Activated naive CD8-positive, alpha-beta T cell treated with anti-CD3 and anti-CD28 coated beads for 36 hours (primary cell): ENCODE results near the gene SLC6A5. TPM values are rescaled to one million over a fixed set of nuclear protein-coding genes. Genes with fewer than 3 reads are reported as not detected.

ENCODE experiments used
- DNase-seq: peaks from one replicate; pipeline ENCODE4 v3.0.0; 2021
- H3K27ac Mint-ChIP-seq: one replicate; pipeline ENCODE4 v1.8.0; 2022; ENCODE audit warnings: mild to moderate bottlenecking, moderate library complexity, mixed read lengths
- H3K27me3 Mint-ChIP-seq: one replicate; pipeline ENCODE4 v1.8.0; 2022; ENCODE audit warnings: mild to moderate bottlenecking, mixed read lengths
- H3K36me3 Mint-ChIP-seq: one replicate; pipeline ENCODE4 v1.8.0; 2021; ENCODE audit warnings: mild to moderate bottlenecking, mixed read lengths
- H3K4me1 Mint-ChIP-seq: one replicate; pipeline ENCODE4 v1.8.0; 2021; ENCODE audit warnings: mixed read lengths
- H3K4me3 Mint-ChIP-seq: one replicate; pipeline ENCODE4 v1.8.0; 2022; ENCODE audit warnings: mild to moderate bottlenecking, moderate library complexity, mixed read lengths
- H3K9me3 Mint-ChIP-seq: one replicate; pipeline ENCODE4 v1.8.0; 2022; ENCODE audit warnings: mixed read lengths
- total RNA-seq, 2 experiments: library from RNA; stranded (reverse); gene quantifications; one replicate each; pipeline ENCODE4 v1.2.3, GENCODE V29; 2021

SLC6A5 gene
- total RNA-seq, 2 experiments from 2014 or later = not detected

DNA sequence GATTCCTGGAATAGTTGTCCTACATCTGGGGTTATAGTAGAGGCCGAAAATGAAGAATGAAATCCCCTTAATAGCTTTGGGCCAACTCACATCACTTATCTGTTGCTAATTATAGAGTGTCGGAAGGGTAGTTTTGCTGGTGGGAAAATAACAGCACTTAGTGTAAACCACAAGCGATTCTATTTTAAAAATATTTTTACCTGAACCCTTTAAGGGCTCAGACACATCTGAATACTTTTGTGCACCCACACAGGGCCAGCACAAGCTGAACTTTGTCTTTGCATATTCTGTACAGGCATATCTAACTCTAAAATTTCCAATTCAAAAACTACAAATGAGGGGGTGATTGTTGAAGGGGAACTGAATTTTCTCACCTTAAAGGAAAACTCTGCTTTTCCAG, 27.6 kb downstream of the SLC6A5 start:
- H3K4me3 Mint-ChIP-seq = no peak overlapping the region
- H3K27me3 Mint-ChIP-seq = peaks cover 9% of the 10 kb centered on the region
- no peak for DNase-seq
- no peaks in the 10 kb centered on the region for H3K36me3 Mint-ChIP-seq
- no peaks in the 10 kb centered on the region for H3K9me3 Mint-ChIP-seq
- no peak overlapping the region for H3K27ac Mint-ChIP-seq
- H3K4me1 Mint-ChIP-seq = no peaks in the 10 kb centered on the region

DNA sequence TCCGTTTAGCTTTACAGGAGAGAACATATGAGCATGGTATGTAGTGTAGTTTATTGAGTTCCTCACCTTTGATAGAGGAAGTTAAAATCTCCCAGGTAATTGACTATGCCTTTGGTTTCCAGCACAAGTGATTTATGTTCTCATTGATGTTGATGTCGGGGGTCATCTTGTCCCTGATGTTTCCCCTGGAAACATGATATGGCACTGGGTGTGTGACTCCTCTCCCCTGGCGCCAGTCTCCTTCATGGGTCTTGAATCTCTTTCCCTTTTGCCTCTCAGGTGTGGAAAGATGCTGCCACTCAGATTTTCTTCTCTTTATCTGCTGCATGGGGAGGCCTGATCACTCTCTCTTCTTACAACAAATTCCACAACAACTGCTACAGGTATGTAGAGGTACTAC, 28.3 kb downstream of the SLC6A5 start:
- Mint-ChIP-seq H3K27ac (no peak overlapping the region), H3K4me3 (no peak overlapping the region), H3K4me1 (no peaks in the 10 kb centered on the region), H3K27me3 (peaks cover 9% of the 10 kb centered on the region), H3K36me3 (no peaks in the 10 kb centered on the region), H3K9me3 (no peaks in the 10 kb centered on the region)
- DNase-seq = no peak

DNA sequence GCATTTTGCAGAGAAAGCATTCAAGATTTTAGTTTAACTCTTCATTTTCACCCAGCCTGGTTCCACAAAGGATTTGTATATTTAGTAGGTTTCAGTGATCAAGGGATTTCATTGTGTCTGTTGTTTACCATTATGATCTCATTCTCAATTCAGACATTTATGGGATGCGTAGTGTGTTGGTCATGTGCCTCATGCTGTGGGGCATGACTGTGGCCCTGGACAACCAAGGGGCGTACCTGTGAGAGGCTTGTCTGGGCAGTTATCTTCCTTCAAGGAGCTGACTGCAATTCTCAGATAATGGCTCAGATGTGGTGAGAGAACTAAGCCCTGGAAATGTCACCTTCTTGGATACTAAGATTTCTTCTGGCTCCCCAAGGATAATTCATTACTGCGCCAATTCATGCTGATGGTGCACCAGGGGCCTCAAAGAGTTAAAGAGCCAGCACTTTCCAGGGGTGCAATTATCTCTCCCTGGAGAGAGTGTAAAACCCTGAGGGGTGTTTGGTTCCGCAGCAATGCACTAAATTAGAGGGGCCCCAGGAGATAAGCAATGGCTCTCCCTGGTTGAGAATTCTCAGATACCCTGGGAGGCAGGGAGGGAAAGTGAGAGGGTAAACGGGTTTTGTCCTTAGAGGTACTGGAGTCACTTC, 32.2 kb downstream of the SLC6A5 start:
- no peak for DNase-seq
- H3K27me3 Mint-ChIP-seq = peaks cover 10% of the 10 kb centered on the region
- no peaks in the 10 kb centered on the region for H3K9me3 Mint-ChIP-seq
- no peak overlapping the region for H3K27ac Mint-ChIP-seq
- H3K36me3 Mint-ChIP-seq = no peaks in the 10 kb centered on the region
- no peaks in the 10 kb centered on the region for H3K4me1 Mint-ChIP-seq
- H3K4me3 Mint-ChIP-seq = no peak overlapping the region

DNA sequence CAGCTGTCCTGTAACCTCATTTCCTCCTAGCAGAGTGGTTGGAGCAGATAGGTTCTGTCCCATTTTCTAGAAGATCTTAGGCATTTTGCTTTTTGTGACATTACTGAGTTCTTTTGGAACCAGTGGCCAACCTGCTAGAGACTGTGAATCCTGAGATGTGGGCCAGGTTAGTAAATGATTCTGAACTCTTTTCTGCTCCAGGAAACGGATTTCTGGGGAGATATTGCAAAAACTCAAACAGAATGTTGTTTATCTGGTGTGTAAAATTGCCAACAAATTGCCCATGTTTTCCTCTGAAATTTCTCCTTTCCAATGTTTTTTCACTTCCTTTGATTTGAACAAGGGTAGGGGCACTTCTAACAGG, 32.7 kb downstream of the SLC6A5 start:
- no peaks in the 10 kb centered on the region for H3K9me3 Mint-ChIP-seq
- H3K4me3 Mint-ChIP-seq = no peak overlapping the region
- no peaks in the 10 kb centered on the region for H3K4me1 Mint-ChIP-seq
- peaks cover 14% of the 10 kb centered on the region for H3K27me3 Mint-ChIP-seq
- no peak overlapping the region for H3K27ac Mint-ChIP-seq
- H3K36me3 Mint-ChIP-seq = no peaks in the 10 kb centered on the region
- no peak for DNase-seq

DNA sequence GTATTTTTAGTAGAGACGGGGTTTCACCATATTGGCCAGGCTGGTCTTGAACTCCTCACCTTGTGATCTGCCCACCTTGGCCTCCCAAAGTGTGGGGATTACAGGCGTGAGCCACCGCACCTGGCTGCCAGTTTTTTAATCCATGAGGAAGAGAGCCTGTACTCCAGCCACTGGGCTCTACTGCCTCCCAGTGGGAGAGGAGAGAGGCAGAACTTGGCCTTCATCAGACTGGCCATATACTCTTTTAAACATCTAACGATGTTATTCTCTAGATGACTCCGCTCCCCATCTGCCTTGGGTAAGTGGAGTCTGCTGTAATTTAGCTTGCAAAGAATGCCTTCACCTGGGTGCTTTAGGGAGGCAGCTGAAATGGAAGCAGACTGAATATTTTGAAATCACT, 34.6 kb downstream of the SLC6A5 start:
- Mint-ChIP-seq H3K36me3 (no peaks in the 10 kb centered on the region), H3K27ac (no peak overlapping the region), H3K27me3 (peaks cover 14% of the 10 kb centered on the region), H3K4me1 (no peaks in the 10 kb centered on the region), H3K9me3 (no peaks in the 10 kb centered on the region), H3K4me3 (no peak overlapping the region)
- no peak for DNase-seq

DNA sequence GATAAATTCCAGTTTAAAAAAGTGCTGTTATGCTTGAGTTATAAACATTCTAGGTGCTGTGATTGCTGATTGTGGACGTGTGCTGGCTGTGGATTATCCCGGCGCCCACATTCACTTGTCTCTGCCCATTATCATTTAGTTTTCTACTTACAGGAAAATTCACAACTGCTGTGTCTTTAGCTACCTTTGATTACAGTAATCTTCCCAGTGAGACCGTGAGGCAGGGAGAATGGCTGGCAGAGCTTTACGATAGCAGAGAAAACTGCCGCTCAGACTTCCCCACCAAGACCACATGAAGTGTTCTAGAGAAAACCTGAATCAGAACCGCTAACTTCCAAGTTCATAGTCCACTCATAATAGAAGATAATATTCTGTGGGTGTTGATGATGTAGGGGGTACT, 35.4 kb downstream of the SLC6A5 start:
- Mint-ChIP-seq H3K27me3 (peaks cover 12% of the 10 kb centered on the region), H3K27ac (no peak overlapping the region), H3K9me3 (no peaks in the 10 kb centered on the region), H3K4me3 (no peak overlapping the region), H3K4me1 (no peaks in the 10 kb centered on the region), H3K36me3 (no peaks in the 10 kb centered on the region)
- no peak for DNase-seq

DNA sequence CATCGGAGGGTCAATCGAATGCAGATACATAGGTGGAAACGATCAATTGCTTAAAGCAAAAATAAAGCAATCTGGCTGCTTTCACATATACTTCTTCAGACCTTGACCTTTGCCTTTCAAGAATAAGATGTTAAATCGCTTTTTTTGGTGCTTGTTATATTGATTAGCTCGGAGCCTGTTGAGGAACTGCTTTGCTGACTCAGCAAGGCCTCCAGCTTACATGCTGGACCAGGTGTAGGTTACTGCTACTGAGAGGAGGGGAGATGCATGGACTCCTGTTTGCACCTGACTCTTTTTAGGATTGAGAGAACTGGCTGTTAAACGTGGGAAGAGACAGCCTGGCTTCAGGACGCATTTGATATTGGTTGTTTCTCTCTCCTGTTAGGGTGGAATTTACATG, 38.7 kb downstream of the SLC6A5 start:
- no peak for DNase-seq
- H3K36me3 Mint-ChIP-seq = no peaks in the 10 kb centered on the region
- H3K9me3 Mint-ChIP-seq = no peaks in the 10 kb centered on the region
- H3K4me3 Mint-ChIP-seq = no peak overlapping the region
- no peak overlapping the region for H3K27ac Mint-ChIP-seq
- peaks cover 12% of the 10 kb centered on the region for H3K27me3 Mint-ChIP-seq
- H3K4me1 Mint-ChIP-seq = no peaks in the 10 kb centered on the region

DNA sequence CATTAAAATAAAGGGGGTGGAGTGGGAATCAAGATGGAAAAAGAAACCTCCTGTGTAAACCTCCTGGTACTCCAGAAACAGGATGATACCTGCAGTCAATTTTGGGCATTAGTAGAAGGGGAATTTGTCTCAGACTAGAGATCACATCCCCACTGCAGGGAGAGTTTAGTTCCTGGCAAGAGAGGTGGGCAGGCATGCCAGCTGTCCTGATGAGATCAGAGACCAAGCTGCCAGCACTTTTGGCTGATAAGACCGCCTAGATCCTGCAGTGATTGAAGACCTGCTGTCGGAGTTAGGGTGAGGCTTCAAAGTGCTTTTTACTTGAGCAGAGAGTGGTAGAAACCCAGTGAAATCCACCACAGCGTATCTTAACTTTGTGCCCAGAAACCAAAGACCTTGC, 40.3 kb downstream of the SLC6A5 start:
- Mint-ChIP-seq H3K4me1 (no peaks in the 10 kb centered on the region), H3K27me3 (peaks cover 12% of the 10 kb centered on the region), H3K36me3 (no peaks in the 10 kb centered on the region), H3K4me3 (no peak overlapping the region), H3K27ac (no peak overlapping the region), H3K9me3 (no peaks in the 10 kb centered on the region)
- no peak for DNase-seq

DNA sequence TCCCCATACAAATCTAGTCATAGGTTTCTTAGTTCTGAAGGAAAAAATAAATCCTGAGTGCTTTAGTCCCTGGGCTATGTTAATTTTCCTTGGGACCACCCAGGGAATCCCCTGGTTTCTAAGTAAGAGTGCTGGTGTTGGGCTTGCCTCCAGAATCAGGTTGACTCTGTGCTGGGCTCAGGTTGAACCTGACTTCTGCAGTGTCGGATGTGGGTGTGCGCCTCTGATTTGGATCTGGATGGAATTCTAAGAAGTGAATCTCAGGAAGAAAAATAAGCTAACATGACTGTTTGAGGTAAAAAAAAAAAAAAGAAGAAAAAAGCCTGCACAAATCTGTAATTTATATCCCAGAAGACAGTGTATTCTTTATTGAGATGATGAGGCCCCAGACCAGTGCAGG, 41.0 kb downstream of the SLC6A5 start:
- Mint-ChIP-seq H3K27ac (no peak overlapping the region), H3K27me3 (peaks cover 12% of the 10 kb centered on the region), H3K4me1 (no peaks in the 10 kb centered on the region), H3K4me3 (no peak overlapping the region), H3K9me3 (no peaks in the 10 kb centered on the region), H3K36me3 (no peaks in the 10 kb centered on the region)
- DNase-seq = no peak

DNA sequence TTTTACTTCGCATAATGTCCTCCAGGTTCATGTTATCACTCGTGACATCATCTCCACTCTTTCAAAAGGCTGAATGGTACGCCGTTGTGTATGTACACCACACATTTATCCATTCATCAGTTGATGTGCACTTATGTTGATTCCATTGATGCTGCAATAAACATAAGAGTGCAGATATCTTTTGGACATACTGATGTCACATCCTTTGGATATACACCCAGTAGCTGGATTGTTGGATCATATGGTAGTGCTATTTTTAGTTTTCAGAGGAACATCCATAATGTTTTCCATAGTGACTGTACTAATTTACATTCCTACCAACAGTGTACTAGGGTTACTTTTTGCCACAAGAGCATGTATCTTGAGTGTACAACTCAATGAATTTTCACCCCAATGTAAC, 45.0 kb downstream of the SLC6A5 start:
- H3K4me1 Mint-ChIP-seq = no peaks in the 10 kb centered on the region
- H3K4me3 Mint-ChIP-seq = no peak overlapping the region
- H3K36me3 Mint-ChIP-seq = no peaks in the 10 kb centered on the region
- H3K27ac Mint-ChIP-seq = no peak overlapping the region
- peaks cover 3% of the 10 kb centered on the region for H3K27me3 Mint-ChIP-seq
- no peak for DNase-seq
- H3K9me3 Mint-ChIP-seq = no peaks in the 10 kb centered on the region

DNA sequence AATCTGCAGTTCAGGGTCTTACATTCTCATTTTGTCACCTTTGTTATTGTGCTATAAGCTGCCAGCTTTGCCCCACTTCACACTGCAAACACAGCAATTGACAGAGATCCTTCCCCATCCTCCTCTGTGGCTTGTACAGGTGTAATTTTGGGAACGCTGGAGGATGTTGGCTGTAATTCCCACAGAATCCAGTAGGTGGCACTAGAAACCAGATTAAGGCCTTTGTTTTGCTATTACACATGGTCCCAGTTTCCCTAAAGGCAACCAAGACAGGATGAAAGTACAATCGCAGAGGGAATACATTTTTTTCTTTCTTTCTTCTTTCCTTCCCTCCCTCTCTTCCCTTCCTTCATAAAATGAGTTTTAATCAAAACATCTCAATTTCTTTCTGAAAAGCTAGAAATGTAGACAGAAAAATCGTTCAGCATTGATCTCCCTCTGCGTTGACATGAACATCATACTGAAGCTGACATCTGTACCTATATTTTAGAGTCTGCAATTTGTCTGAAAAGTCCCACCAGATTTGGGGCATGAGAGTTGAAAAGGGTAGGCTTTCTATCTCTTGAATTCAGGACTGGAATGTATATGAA, 48.7 kb downstream of the SLC6A5 start:
- no peaks in the 10 kb centered on the region for H3K4me1 Mint-ChIP-seq
- no peaks in the 10 kb centered on the region for H3K36me3 Mint-ChIP-seq
- H3K27me3 Mint-ChIP-seq = no peaks in the 10 kb centered on the region
- H3K4me3 Mint-ChIP-seq = no peak overlapping the region
- H3K27ac Mint-ChIP-seq = no peak overlapping the region
- DNase-seq = no peak
- H3K9me3 Mint-ChIP-seq = no peaks in the 10 kb centered on the region

DNA sequence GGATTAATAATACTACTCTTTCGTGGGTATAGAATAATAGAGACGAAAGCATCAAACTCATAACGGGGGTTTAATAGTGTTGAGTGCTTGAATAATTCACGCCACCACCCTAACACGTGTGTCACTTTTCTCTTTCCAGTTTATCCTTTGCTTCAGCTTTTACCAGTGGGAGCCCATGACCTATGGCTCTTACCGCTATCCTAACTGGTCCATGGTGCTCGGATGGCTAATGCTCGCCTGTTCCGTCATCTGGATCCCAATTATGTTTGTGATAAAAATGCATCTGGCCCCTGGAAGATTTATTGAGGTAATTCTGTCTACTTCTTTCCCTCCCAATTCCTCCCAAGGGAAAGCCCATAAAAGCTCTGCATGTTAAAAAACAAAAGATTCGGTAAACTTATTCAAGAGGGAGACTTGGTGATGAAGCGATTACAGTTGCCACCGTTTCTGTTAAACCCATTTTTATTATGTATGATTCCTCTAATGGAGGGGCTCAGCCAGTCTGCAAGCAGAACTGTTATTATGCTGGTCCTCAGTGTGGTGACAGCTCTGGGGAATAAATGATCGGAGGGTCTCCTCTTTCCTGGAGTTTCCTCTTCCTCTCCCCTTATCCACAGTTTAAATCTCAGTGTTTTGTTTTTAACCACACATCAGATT, 52.9 kb downstream of the SLC6A5 start:
- Mint-ChIP-seq H3K27me3 (peaks cover 12% of the 10 kb centered on the region), H3K4me1 (no peaks in the 10 kb centered on the region), H3K4me3 (no peak overlapping the region), H3K36me3 (no peaks in the 10 kb centered on the region), H3K9me3 (no peaks in the 10 kb centered on the region), H3K27ac (no peak overlapping the region)
- DNase-seq = no peak

DNA sequence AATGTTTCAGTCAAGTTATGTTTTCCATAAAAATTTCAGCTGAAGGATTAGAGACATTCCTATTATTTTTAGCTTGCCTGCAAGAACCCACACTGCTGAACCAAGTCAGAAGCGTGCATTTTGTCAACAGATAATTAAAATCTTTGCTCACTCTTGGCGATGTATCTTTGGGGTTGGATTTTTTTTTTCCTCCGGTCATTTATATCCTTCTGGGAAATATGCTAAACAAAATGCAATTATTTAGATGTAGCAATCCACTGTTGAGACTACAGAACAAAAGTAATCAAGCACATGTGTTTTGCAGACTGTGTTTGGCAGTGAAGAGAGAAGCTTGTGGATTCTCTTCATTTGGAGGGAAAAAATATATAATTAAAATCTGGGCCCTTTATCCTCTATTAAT, 54.6 kb downstream of the SLC6A5 start:
- no peaks in the 10 kb centered on the region for H3K36me3 Mint-ChIP-seq
- no peaks in the 10 kb centered on the region for H3K9me3 Mint-ChIP-seq
- no peak overlapping the region for H3K27ac Mint-ChIP-seq
- H3K27me3 Mint-ChIP-seq = peaks cover 17% of the 10 kb centered on the region
- no peak for DNase-seq
- H3K4me3 Mint-ChIP-seq = no peak overlapping the region
- no peaks in the 10 kb centered on the region for H3K4me1 Mint-ChIP-seq

DNA sequence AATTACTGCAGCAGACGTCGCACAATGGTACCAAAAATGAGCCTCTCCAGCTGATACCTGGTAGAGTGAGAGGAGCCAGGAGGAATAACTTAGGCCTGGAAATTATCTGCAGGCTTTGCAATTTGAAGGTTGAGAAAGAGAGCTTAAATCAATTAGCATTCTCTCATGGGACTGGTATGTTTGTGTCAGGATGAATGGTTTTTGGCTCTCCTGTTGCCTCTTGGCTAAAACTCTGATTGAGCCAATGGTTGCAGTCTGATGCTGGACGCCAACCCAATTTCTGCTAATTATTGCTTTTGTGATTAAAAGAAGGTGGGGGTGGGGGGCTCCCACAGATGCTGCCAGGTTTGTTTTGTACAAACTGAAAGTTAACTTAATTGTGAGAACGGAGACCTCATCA, 57.5 kb downstream of the SLC6A5 start:
- H3K27me3 Mint-ChIP-seq = peaks cover 17% of the 10 kb centered on the region
- peaks cover 1% of the 10 kb centered on the region for H3K9me3 Mint-ChIP-seq
- H3K36me3 Mint-ChIP-seq = no peaks in the 10 kb centered on the region
- no peak for DNase-seq
- no peaks in the 10 kb centered on the region for H3K4me1 Mint-ChIP-seq
- H3K4me3 Mint-ChIP-seq = no peak overlapping the region
- no peak overlapping the region for H3K27ac Mint-ChIP-seq

DNA sequence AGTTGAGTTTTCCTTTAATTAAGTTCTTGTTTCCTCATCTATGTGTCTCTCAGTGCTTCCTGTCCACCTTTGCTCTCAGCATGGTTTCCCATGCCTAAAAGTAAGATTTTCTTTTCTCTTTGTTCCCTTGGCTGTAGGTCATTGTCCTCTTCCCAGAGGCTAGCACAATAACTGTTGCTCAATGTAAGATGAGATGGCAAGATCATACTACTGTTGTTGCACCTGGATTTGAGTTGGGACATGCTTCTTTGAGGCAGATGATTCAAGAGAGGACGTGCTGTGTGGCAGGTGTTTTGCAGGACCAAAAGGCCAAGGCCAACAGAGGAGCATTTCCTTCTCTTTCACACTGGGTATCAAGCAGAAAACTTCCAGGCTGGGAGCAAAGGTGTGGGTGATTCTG, 58.7 kb downstream of the SLC6A5 start:
- no peak overlapping the region for H3K4me3 Mint-ChIP-seq
- peaks cover 17% of the 10 kb centered on the region for H3K27me3 Mint-ChIP-seq
- no peak for DNase-seq
- H3K4me1 Mint-ChIP-seq = no peaks in the 10 kb centered on the region
- no peaks in the 10 kb centered on the region for H3K36me3 Mint-ChIP-seq
- H3K9me3 Mint-ChIP-seq = peaks cover 4% of the 10 kb centered on the region
- H3K27ac Mint-ChIP-seq = no peak overlapping the region

DNA sequence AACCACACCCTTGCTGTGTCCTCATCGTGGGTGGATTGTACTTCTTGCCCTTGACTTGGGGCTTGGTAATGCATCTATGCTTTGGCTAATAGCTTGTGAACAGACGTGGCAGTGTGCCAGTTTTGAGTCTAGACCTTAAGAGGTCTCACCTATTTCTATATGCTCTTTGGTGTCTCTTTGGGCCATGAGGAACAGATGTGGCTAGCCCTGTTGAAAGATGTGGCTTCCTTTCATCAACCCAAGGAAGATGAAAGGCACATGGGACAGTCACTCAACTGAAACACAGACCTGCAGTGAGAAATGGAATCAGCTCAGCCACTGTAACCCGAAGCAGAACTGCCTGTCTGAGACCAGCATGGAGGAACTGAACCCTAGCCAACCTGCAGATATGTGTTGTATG, 62.0 kb downstream of the SLC6A5 start:
- H3K9me3 Mint-ChIP-seq = peaks cover 4% of the 10 kb centered on the region

More for the DNA sequence above, 62.0 kb downstream of the SLC6A5 start:
- DNase-seq = no peak
- Mint-ChIP-seq H3K27me3 (peaks cover 18% of the 10 kb centered on the region), H3K27ac (no peak overlapping the region), H3K4me1 (no peaks in the 10 kb centered on the region), H3K4me3 (no peak overlapping the region), H3K36me3 (no peaks in the 10 kb centered on the region)
